WI38 (cell line): ENCODE measurements around the gene NTMT1.

Source experiments
- H3K4me3 ChIP-seq: 2 replicates; pipeline ENCODE4 v1.5.1; 2011; ENCODE audit warnings: low read depth, mild to moderate bottlenecking, control low read depth, low read length
- CTCF ChIP-seq: IDR thresholded peaks from 2 replicates; pipeline ENCODE4 v1.5.1; 2012; ENCODE audit warnings: low read depth, mild to moderate bottlenecking, control low read depth, low read length

The NTMT1 gene

GRCh38 chr9:129612123-129612522 lies 13.8 kb upstream of the NTMT1 start:
- TF ChIP-seq CTCF: no peak
- H3K4me3 ChIP-seq: no peak overlapping the region

- H3K4me3 ChIP-seq: no peak overlapping the region
- TF ChIP-seq CTCF: no peak
Observed at GRCh38 chr9:129612815-129613519, 13.0 kb upstream of the NTMT1 start.

GRCh38 chr9:129613520-129614175 lies 12.3 kb upstream of the NTMT1 start:
- H3K4me3 ChIP-seq: no peak overlapping the region
- no peak for TF ChIP-seq CTCF

- no peak overlapping the region for H3K4me3 ChIP-seq
- no peak for TF ChIP-seq CTCF
Observed at GRCh38 chr9:129614932-129615331, 11.0 kb upstream of the NTMT1 start.

- no peak overlapping the region for H3K4me3 ChIP-seq
- TF ChIP-seq CTCF: no peak
Observed at GRCh38 chr9:129615407-129616285, 10.3 kb upstream of the NTMT1 start.

GRCh38 chr9:129617167-129617566 lies 8.8 kb upstream of the NTMT1 start:
- peak; percentile 67 for TF ChIP-seq CTCF
- H3K4me3 ChIP-seq: no peak overlapping the region
